Cardiac septum (tissue), 1 donor: ENCODE measurements around the gene PGBD2. TPM values are rescaled to one million over a fixed set of nuclear protein-coding genes. Genes with fewer than 3 reads are reported as not detected.
"Not testable (repeated sequence)": the region's sequence is repeated elsewhere in the genome, so short reads cannot be mapped to it uniquely, and the experiment has no call there.

ENCODE experiments used
- DNase-seq: peaks from one replicate; pipeline ENCODE4 v3.0.0-alpha.2; 2020; ENCODE audit warnings: low spot score
- intact Hi-C: fragments of 100-400 bp; cut with DNase I; formaldehyde crosslinking; loops from one replicate; pipeline ENCODE4 v1.14.0; 2022
- total RNA-seq: library from RNA; stranded (reverse); fragmentation: NEBNext Ultra II Directional; extraction: Animal tissue kit (Norgen Biotek cat#: 25700); gene quantifications from one replicate; pipeline ENCODE4 v1.2.1, GENCODE V29; 2021
- donor health status: DM: no; HTN: no; CAD: no.

The PGBD2 gene
- total RNA-seq, 1 donor from 2014 or later, result 2.9 TPM

- intact Hi-C loops, result no loop called here
- no peak for DNase-seq
These were observed 20.4 kb upstream of the PGBD2 start for GRCh38 chr1:248885646-248886045.

DNA sequence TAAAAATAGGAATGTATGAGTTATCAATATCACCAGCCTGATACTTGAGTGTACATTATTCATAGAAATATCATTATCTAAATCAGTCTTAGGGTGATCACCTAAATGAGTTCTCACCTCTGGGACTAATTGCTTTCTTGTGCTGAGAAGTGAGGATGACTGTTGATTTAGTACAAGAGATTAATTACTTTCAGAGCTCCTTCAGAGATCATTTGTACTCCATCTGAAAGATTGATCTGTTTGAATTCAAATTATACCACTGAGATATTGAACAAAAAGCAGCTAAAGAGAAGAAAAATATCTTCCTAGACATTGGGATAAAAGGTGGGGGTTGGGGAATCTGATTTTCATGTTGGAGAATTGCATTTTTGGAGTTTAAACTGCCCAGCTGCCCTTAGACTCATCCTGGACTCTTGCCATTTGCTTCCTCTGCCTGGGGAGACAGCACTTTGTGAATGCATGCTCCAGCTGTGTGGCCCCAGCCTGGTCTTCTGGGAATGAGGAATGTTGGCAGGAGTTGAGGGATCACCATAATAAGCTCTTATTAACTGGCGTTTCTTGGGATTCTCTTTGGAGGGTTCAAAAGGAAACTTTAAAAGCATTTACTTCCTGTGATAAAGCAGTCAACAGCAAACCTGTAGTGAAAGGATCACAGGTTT is 19.7 kb upstream of the PGBD2 start:
- DNase-seq, result no peak
- intact Hi-C loops, result no loop called here

GRCh38 chr1:248889914-248890243 is 16.2 kb upstream of the PGBD2 start:
- DNase-seq, intact Hi-C loops: not testable (repeated sequence)

DNA sequence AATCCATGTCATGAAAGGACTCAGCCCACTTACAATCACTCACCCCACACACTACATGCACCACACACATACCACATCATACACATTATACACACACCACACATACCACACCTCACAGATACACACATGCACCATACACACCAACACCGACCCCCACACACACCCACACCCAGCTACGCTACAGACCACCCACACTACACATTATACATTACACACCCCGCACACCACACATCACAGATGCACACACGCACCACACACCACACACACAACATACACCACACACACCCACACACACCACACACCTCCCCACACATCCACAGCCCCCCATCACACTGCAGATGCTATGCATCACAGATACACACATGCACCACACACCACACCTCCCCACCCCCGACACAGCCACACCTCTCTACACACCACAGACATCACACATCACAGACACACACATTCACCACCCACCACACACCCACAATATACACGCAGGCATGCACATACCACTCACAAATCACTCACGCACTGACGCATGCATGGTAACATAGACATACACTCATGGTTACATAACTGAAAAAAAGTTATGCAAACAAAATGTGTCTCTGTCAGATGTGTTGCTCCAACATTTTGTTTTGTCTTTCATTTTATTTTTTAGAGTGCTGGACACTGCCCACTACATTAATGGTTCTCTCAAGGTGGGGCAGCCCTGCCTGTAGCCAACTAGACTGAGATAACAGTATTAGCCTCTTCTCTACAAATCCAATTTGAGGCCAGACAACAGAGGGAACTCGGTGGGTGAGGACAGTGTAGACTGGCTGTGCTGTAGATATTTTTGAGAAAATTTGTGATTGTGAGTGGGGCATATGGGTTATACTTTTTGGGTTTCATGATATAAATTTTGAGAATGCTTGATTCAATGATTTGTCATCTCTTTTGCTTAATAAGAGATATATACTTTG is 15.2 kb upstream of the PGBD2 start:
- DNase-seq, result no peak

GRCh38 chr1:248891758-248892157 is 14.3 kb upstream of the PGBD2 start:
- intact Hi-C loops, result no loop called here
- no peak for DNase-seq

More for the DNA sequence above, 15.2 kb upstream of the PGBD2 start:
- intact Hi-C loops, result no loop called here

DNA sequence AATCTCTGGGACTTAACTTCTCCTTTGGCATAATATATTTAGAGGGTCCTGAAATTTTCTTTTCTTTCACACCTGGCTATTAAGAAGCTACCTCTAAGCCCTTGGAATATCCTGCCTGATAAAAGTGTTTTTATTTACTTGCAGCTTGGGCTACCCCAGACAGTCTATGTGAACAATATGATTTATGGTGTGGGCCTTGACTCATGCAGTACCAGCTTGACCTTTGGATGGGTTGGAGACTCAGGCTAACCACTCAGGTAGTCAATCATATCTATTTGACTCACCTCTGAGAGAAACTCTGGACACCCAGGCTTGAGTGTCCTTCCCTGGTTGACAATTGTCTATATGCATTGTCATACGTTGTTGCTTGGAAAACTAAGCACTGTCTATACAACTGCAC is 13.4 kb upstream of the PGBD2 start:
- intact Hi-C loops, result no loop called here
- no peak for DNase-seq

DNA sequence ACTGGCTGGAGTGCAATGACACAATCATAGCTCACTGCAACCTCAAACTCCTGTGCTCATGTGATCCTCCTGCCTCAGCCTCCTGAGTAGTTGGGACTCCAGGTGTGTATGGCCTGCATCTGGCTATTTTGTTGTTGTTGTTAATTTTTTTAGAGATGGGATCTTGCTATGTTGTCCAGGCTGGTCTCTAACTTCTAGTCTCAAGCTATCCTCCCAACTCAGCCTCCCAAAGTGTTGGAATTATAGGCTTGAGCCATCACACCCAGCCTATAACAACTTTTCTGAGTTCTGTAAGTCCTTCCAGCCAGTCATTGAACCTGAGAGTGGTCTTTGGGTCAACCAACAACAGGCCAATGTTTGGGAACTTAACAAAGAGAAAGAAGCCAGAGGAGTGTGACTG is 11.2 kb upstream of the PGBD2 start:
- no peak for DNase-seq
- intact Hi-C loops, result no loop called here

DNA sequence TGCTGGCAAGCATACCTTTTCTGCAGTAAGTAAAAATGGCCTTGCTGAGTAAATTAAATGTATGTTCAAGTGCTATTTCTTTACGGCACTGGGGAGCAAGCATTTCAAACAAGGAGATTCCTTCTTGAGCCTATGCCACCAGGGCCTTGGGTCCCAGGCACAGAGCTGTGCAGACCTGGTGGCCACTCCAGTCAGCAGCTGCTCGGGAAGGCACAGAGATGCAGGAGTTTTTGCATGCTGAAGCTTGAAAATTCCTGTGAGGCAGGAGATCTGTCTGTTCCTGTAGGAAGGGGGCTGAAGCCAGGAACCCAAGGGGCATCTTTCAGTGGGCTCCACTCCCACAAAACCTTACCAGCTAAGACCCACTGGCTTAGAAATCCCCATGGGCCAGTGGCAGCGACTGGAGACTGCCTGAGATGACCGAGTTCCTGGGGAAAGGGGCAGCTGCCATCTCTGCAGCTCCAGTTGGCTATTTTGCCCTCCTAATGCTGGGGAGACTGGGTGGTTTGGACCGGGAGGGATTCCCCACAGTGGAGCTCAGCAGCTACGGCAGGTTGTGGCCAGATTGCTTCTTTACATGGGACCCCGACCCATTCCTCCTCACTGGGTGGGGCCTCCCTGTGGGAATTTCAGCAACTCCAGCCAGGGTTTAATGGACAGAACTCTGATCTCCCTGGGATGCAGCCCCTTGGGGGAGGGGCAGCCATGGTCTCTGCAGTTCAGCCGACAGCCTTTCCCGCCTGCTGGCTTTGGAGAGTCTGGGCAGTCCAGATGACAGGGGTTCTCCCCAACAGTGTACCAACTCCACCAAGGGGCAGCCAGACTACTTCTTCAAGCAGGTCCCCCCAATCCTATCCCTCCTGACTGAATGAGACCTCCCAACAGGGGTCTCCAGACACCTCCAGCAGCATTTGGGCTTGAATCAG is 8.4 kb upstream of the PGBD2 start:
- DNase-seq, result no peak
- intact Hi-C loops, result no loop called here

- DNase-seq, result no peak
- intact Hi-C loops, result no loop called here
These were observed 5.4 kb upstream of the PGBD2 start for GRCh38 chr1:248900637-248901036.

DNA sequence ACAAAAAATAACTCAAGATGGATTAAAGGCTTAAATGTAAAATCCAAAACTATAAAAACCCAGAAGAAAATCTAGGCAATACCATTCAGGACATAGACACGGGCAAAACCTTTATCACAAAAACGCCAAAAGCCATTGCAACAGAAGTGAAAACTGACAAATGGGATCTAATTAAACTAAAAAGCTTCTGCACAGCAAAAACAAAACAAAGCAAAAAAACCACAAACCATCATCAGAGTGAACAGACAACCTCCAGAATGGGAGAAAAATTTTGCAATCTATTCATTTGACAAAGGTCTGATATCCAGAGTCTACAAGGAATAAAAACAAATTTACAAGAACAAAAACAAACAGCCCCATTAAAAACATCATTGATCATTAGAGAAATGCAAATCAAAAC is 4.5 kb upstream of the PGBD2 start:
- no peak for DNase-seq
- intact Hi-C loops, result no loop called here

GRCh38 chr1:248904437-248905216 is 1.4 kb upstream of the PGBD2 start:
- no peak for DNase-seq
- intact Hi-C loops, result no loop called here

GRCh38 chr1:248905662-248906008 is 400 bp upstream of the PGBD2 start:
- intact Hi-C loops, result loop anchor here (1.0 kb wide), 3 partner anchors 32 to 67 kb away; partner anchors contain the start of genes ZNF672 and ZNF692
- no peak for DNase-seq

DNA sequence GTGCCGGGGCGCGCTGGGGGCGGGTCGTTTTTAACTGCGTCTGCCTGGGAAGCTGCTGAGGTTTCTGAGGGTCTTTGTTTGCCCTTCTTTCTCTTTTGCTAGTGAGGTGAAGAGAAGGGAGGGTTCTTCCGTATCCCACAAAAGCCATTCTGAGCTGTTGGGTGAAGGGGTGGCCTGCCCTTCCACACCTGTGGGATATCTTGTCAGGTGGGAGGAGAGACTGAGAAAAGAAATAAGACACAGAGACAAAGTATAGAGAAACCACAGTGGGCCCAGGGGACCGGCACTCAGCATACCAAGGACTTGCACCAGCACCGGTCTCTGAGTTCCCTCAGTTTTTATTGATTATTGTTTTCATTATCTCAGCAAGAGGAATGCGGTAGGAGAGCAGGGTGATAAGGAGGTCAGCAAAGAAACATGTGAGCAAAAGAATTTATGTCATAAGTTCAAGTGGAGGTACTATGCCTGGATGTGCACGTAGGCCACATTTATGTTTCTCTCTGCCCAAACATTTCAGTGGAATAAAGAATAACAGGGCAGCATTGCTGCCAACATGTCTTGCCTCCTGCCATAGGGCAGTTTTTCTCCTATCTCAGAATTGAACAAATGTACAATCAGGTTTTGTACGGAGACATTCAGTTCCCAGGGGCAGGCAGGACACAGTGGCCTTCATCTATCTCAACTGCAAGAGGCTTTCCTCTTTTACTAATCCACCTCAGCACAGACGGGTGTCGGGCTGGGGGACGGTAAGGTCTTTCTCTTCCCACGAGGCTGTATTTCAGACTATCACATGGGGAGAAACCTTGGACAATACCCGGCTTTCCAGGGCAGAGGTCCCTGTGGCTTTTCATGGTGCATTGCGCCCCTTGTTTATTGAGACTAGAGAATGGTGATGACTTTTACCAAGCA is 972 bp downstream of the PGBD2 start:
- intact Hi-C loops, result loop anchor here (1.0 kb wide), 3 partner anchors 34 to 69 kb away; partner anchors contain the start of genes ZNF672 and ZNF692
- DNase-seq, result no peak

GRCh38 chr1:248910761-248911160 is 4.7 kb downstream of the PGBD2 start:
- DNase-seq, result no peak

DNA sequence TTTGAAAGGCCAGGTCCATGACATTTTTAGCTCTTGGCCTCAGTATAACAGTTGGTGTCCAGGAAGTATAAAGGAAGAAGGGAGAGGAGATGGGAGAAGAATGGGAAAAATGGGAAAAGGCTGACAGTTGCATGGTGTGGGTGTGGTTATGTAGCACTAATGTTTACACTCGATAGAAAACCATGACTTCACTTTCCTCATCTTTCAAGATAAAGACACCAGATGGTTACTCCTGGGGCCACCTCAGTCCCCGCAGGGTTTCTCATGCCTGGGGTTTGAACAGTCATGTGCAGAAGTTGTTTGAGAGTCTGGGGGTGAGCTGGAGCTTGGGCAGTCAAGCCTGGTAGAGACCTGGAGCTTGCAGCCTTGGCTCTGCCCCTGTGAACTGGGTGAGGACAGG is 7.9 kb downstream of the PGBD2 start:
- intact Hi-C loops, result no loop called here
- no peak for DNase-seq

More at GRCh38 chr1:248910761-248911160, 4.7 kb downstream of the PGBD2 start:
- intact Hi-C loops, result no loop called here

DNA sequence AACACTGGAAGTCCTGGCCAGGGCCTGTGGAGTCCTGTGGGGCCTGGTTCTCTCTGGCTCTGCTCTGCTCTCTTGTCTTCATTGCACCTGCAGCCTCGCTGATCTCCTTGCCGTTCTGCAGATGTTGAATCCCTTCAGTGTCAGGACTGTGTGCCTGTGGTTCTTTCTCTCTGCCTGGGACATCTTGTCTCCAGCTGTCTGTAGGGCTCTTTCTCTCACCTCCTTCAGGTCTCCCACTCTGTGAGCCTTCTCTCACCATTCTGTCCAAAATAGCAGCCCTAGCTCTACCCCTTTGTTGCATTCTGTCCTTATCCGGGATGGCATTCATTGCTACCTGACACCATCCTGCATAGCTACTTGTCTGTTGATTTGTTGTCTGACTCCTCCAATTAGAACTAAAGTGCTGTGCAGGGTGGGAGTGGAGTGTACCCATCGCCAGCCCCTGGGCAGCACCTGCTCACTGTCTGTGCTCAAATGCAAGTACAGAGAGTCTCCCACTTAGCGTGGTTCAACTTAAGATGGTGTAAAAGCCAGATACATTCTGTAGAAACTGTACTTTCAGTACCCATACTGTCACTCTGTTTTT is 8.9 kb downstream of the PGBD2 start:
- intact Hi-C loops, result no loop called here
- no peak for DNase-seq

DNA sequence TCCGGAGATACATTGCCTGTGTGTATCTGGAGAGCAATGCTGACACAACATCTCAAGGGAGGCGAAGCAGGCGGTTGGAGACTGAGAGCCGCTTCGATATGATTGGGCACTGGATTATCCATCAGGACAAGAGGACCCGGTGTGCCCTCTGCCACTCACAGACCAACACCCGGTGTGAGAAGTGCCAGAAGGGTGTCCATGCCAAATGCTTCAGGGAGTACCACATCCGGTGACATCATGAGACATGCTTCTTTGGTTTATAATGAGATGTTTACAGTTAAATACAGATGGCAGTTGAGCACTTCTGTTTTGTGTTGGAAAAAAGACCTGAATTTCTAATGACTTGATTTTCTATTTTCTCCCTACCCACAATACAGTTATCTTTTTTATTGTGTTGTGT is 12.1 kb downstream of the PGBD2 start:
- intact Hi-C loops, result no loop called here
- DNase-seq, result no peak
